Retinal pigment epithelial cell (primary cell): ENCODE measurements around the gene MX1.

Source experiments
- DNase-seq: peaks from one replicate; pipeline ENCODE4 v3.0.0-alpha.2; 2010; ENCODE audit warnings: low read depth
- H3K4me3 ChIP-seq: 2 replicates; pipeline ENCODE4 v1.5.1; 2011; ENCODE audit warnings: mild to moderate bottlenecking, low read length, control low read depth, moderate library complexity
- CTCF ChIP-seq: conservative IDR thresholded peaks from 2 replicates; pipeline ENCODE4 v1.5.1; 2011; ENCODE audit warnings: low read depth, low read length, control low read depth, inconsistent platforms

The MX1 gene

GRCh38 chr21:41459884-41460534 lies 34.0 kb downstream of the MX1 start:
- no peak for DNase-seq
- no peak for TF ChIP-seq CTCF
- no peak overlapping the region for H3K4me3 ChIP-seq

GRCh38 chr21:41460578-41461527 lies 34.8 kb downstream of the MX1 start:
- DNase-seq: no peak
- no peak overlapping the region for H3K4me3 ChIP-seq
- peak; percentile 92 for TF ChIP-seq CTCF

GRCh38 chr21:41465176-41465781 lies 39.2 kb downstream of the MX1 start:
- no peak overlapping the region for H3K4me3 ChIP-seq
- TF ChIP-seq CTCF: no peak
- no peak for DNase-seq

GRCh38 chr21:41466024-41466820 lies 40.2 kb downstream of the MX1 start:
- TF ChIP-seq CTCF: no peak
- peak; percentile 41 for DNase-seq

GRCh38 chr21:41470054-41470453 lies 44.0 kb downstream of the MX1 start:
- no peak for TF ChIP-seq CTCF
- no peak for DNase-seq
- H3K4me3 ChIP-seq: no peak overlapping the region

More at GRCh38 chr21:41466024-41466820, 40.2 kb downstream of the MX1 start:
- H3K4me3 ChIP-seq: no peak overlapping the region

- no peak for DNase-seq
- no peak for TF ChIP-seq CTCF
- no peak overlapping the region for H3K4me3 ChIP-seq
Measured at GRCh38 chr21:41472753-41473548, 46.9 kb downstream of the MX1 start.
